Activated CD8-positive, alpha-beta T cell treated with anti-CD3 and anti-CD28 coated beads for 36 hours (primary cell): Measurements from ENCODE around the gene TNFRSF6B. TPM values are rescaled to one million over a fixed set of nuclear protein-coding genes. Genes with fewer than 3 reads are reported as not detected.
"Not testable (repeated sequence)": the region's sequence is repeated elsewhere in the genome, so short reads cannot be mapped to it uniquely, and the experiment has no call there.

Experiments
- ATAC-seq: fragments of 200-7000 bp; cut with Tn5 transposase; one replicate; pipeline ENCODE4 v1.10.0; 2021; ENCODE audit warnings: mild to moderate bottlenecking, moderate library complexity
- CTCF ChIA-PET: fragments of 350-600 bp; sonication (Branson Sonifier 250); formaldehyde crosslinking; loops from one replicate; lab custom pipeline; 2021; ENCODE audit warnings: antibody characterized with exemption; lab: Charles Lee
- POLR2A ChIA-PET: fragments of 350-600 bp; sonication (Branson Sonifier 250); formaldehyde crosslinking; loops from one replicate; lab custom pipeline; 2021; ENCODE audit warnings: antibody characterized with exemption; lab: Charles Lee
- DNase-seq: peaks from one replicate; pipeline ENCODE4 v3.0.0-alpha.2; 2020
- H3K27ac Mint-ChIP-seq: one replicate; pipeline ENCODE4 v1.8.0; 2021; ENCODE audit warnings: mild to moderate bottlenecking, mixed read lengths
- H3K27me3 Mint-ChIP-seq: one replicate; pipeline ENCODE4 v1.8.0; 2021; ENCODE audit warnings: mixed read lengths
- H3K36me3 Mint-ChIP-seq: one replicate; pipeline ENCODE4 v1.8.0; 2021; ENCODE audit warnings: low read depth, mixed read lengths
- H3K4me1 Mint-ChIP-seq: one replicate; pipeline ENCODE4 v1.8.0; 2021; ENCODE audit warnings: low read depth, mixed read lengths
- H3K4me3 Mint-ChIP-seq: one replicate; pipeline ENCODE4 v1.8.0; 2021; ENCODE audit warnings: mild to moderate bottlenecking, moderate library complexity, mixed read lengths
- H3K9me3 Mint-ChIP-seq: one replicate; pipeline ENCODE4 v1.8.0; 2021; ENCODE audit warnings: mixed read lengths
- intact Hi-C: fragments of 100-400 bp; cut with micrococcal nuclease; formaldehyde crosslinking; loops from one replicate; pipeline ENCODE4 v1.10.0; 2022
- total RNA-seq, 2 experiments: library from RNA; stranded (reverse); gene quantifications; one replicate each; pipeline ENCODE4 v1.2.3, GENCODE V29; 2021
- TF ChIP-seq, protein P1 (sequence below): fragments of 200-600 bp; IDR thresholded peaks from one replicate; pipeline ENCODE4 v1.8.0; 2022; ENCODE audit warnings: antibody characterized with exemption, mild to moderate bottlenecking

TNFRSF6B gene
- not detected for total RNA-seq

DNA sequence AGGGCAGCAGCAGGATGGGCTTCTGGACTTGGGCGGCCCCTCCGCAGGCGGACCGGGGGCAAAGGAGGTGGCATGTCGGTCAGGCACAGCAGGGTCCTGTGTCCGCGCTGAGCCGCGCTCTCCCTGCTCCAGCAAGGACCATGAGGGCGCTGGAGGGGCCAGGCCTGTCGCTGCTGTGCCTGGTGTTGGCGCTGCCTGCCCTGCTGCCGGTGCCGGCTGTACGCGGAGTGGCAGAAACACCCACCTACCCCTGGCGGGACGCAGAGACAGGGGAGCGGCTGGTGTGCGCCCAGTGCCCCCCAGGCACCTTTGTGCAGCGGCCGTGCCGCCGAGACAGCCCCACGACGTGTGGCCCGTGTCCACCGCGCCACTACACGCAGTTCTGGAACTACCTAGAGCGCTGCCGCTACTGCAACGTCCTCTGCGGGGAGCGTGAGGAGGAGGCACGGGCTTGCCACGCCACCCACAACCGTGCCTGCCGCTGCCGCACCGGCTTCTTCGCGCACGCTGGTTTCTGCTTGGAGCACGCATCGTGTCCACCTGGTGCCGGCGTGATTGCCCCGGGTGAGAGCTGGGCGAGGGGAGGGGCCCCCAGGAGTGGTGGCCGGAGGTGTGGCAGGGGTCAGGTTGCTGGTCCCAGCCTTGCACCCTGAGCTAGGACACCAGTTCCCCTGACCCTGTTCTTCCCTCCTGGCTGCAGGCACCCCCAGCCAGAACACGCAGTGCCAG lies at the start of gene TNFRSF6B:
TNFRSF6B (plus strand) TSS at position 25 of the 729 bp plus-strand sequence; CDS start at position 141, 116 bp downstream.
- peaks cover 18% of the 10 kb centered on the region for H3K36me3 Mint-ChIP-seq
- DNase-seq = peak; percentile 28

GRCh38 chr20:63648190-63648589 lies 48.3 kb upstream of the TNFRSF6B start:
- POLR2A ChIA-PET = interaction anchor here (0.8 kb wide), 1 partner anchor 22 kb away, joined by 3 read pairs; no protein-coding TSS in a partner anchor
- Mint-ChIP-seq H3K4me1 (peaks cover 7% of the 10 kb centered on the region), H3K27ac (peak overlapping the region; percentile 7), H3K4me3 (no peak overlapping the region), H3K36me3 (no peaks in the 10 kb centered on the region), H3K27me3 (no peaks in the 10 kb centered on the region), H3K9me3 (no peaks in the 10 kb centered on the region)
- TF ChIP-seq, protein P1, sequence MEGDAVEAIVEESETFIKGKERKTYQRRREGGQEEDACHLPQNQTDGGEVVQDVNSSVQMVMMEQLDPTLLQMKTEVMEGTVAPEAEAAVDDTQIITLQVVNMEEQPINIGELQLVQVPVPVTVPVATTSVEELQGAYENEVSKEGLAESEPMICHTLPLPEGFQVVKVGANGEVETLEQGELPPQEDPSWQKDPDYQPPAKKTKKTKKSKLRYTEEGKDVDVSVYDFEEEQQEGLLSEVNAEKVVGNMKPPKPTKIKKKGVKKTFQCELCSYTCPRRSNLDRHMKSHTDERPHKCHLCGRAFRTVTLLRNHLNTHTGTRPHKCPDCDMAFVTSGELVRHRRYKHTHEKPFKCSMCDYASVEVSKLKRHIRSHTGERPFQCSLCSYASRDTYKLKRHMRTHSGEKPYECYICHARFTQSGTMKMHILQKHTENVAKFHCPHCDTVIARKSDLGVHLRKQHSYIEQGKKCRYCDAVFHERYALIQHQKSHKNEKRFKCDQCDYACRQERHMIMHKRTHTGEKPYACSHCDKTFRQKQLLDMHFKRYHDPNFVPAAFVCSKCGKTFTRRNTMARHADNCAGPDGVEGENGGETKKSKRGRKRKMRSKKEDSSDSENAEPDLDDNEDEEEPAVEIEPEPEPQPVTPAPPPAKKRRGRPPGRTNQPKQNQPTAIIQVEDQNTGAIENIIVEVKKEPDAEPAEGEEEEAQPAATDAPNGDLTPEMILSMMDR = no peak
- CTCF ChIA-PET = interaction anchor here (1.0 kb wide), 2 partner anchors 111 to 127 kb away, joined by 3 read pairs; partner anchors contain the start of genes PPDPF and PTK6
- ATAC-seq = no peak
- no peak for DNase-seq
- intact Hi-C loops = no loop called here

More for the DNA sequence above, at the start of gene TNFRSF6B:
- no peak within 1 kb of the TSS for H3K4me3 Mint-ChIP-seq
- no peaks in the 10 kb centered on the region for H3K9me3 Mint-ChIP-seq
- peaks cover 26% of the 10 kb centered on the region for H3K4me1 Mint-ChIP-seq
- TF ChIP-seq, protein P1 = no peak
- no peaks in the 10 kb centered on the region for H3K27me3 Mint-ChIP-seq
- intact Hi-C loops = no loop called here
- ChIA-PET POLR2A (interaction anchor here (1.1 to 2.7 kb wide), 8 partner anchors 8 to 175 kb away, joined by 3 to 16 read pairs (median 4); partner anchors contain the start of genes ABHD16B, ARFRP1, LIME1 and ZGPAT), CTCF (interaction anchor here (0.6 to 1.3 kb wide), 3 partner anchors 88 to 159 kb away, joined by 3 read pairs; no protein-coding TSS in a partner anchor)
- peak within 1 kb of the TSS; percentile 25 for H3K27ac Mint-ChIP-seq
- ATAC-seq = peak; percentile 14

GRCh38 chr20:63648895-63649589 lies 47.4 kb upstream of the TNFRSF6B start:
- H3K27ac Mint-ChIP-seq = no peak overlapping the region
- TF ChIP-seq, protein P1 = no peak
- intact Hi-C loops = no loop called here
- POLR2A ChIA-PET = no interaction called here
- H3K9me3 Mint-ChIP-seq = no peaks in the 10 kb centered on the region
- no peaks in the 10 kb centered on the region for H3K36me3 Mint-ChIP-seq
- ATAC-seq (no peak), DNase-seq (no peak)
- peaks cover 11% of the 10 kb centered on the region for H3K4me1 Mint-ChIP-seq
- CTCF ChIA-PET = interaction anchor here (1.0 kb wide), 1 partner anchor 112 kb away, joined by 3 read pairs; the partner anchor contains the start of gene PTK6
- no peaks in the 10 kb centered on the region for H3K27me3 Mint-ChIP-seq
- H3K4me3 Mint-ChIP-seq = no peak overlapping the region

DNA sequence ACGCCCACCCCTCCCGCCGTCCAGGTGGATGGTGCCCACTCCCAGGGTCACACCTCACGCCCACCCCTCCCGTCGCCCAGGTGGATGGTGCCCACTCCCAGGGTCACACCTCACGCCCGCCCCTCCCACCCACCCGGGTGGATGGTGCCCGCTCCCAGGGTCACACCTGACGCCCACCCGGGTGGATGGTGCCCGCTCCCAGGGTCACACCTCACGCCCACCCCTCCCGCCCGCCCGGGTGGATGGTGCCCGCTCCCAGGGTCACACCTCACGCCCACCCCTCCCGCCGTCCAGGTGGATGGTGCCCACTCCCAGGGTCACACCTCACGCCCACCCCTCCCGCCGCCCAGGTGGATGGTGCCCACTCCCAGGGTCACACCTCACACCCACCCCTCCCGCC lies 46.0 kb upstream of the TNFRSF6B start:
- H3K27ac Mint-ChIP-seq, intact Hi-C loops, DNase-seq: not testable (repeated sequence)

GRCh38 chr20:63651942-63652191 lies 44.6 kb upstream of the TNFRSF6B start:
- Mint-ChIP-seq H3K4me1 (peaks cover 20% of the 10 kb centered on the region), H3K9me3 (no peaks in the 10 kb centered on the region), H3K4me3 (peak overlapping the region; percentile 68), H3K36me3 (no peaks in the 10 kb centered on the region), H3K27me3 (no peaks in the 10 kb centered on the region), H3K27ac (no peak overlapping the region)
- CTCF ChIA-PET = interaction anchor here (1.2 to 1.9 kb wide), 2 partner anchors 10 to 328 kb away, joined by 3 to 12 read pairs; no protein-coding TSS in a partner anchor
- TF ChIP-seq, protein P1 = no peak
- intact Hi-C loops = no loop called here
- DNase-seq (no peak), ATAC-seq (peak; percentile 9)
- POLR2A ChIA-PET = interaction anchor here (0.8 kb wide), 1 partner anchor 10 kb away, joined by 3 read pairs; no protein-coding TSS in a partner anchor

More for the DNA sequence above, 46.0 kb upstream of the TNFRSF6B start:
- H3K4me3 Mint-ChIP-seq, ATAC-seq, H3K9me3 Mint-ChIP-seq, H3K36me3 Mint-ChIP-seq, H3K27me3 Mint-ChIP-seq, POLR2A ChIA-PET: not testable (repeated sequence)
- CTCF ChIA-PET = interaction anchor here (1.9 kb wide), 1 partner anchor 9 kb away, joined by 12 read pairs; no protein-coding TSS in a partner anchor
- H3K4me1 Mint-ChIP-seq = peaks cover 20% of the 10 kb centered on the region
